ENCODE measurements around the gene SMIM20.

GRCh38 chr4:25978327-25978726 lies 64.3 kb downstream of the SMIM20 start:
- TF ChIP-seq EP300 (IDR thresholded peaks at IDR 0.05; ENCODE audit: borderline replicate concordance) (no peak), CEBPB (IDR thresholded peaks at IDR 0.05) (no peak), RAD21 (IDR thresholded peaks at IDR 0.05; ENCODE audit: low read depth) (no peak), YY1 (IDR thresholded peaks at IDR 0.05; ENCODE audit: low read depth) (no peak), ZBTB7A (IDR thresholded peaks at IDR 0.05; ENCODE audit: low read depth) (no peak)

All from Ishikawa (cell line).